Umbilical cord (tissue), 2 donors: ENCODE results near the gene SLC25A28. TPM values are rescaled to one million over a fixed set of nuclear protein-coding genes. Genes with fewer than 3 reads are reported as not detected.
"Not testable (repeated sequence)": the region's sequence is repeated elsewhere in the genome, so short reads cannot be mapped to it uniquely, and the experiment has no call there.

ENCODE experiments used
- DNase-seq: peaks from one replicate; pipeline ENCODE4 v3.0.0-alpha.2; 2015; ENCODE audit warnings: low spot score
- total RNA-seq: library from RNA; depleted of rRNA; stranded (reverse); fragments of >200 nt; gene quantifications from one replicate; pipeline ENCODE4 v1.2.3, GENCODE V29; 2014; ENCODE audit warnings: low replicate concordance; ENCODE audit not compliant: insufficient read depth

SLC25A28 gene
- total RNA-seq, 1 donor from 2014 or later = 45.7 TPM

DNA sequence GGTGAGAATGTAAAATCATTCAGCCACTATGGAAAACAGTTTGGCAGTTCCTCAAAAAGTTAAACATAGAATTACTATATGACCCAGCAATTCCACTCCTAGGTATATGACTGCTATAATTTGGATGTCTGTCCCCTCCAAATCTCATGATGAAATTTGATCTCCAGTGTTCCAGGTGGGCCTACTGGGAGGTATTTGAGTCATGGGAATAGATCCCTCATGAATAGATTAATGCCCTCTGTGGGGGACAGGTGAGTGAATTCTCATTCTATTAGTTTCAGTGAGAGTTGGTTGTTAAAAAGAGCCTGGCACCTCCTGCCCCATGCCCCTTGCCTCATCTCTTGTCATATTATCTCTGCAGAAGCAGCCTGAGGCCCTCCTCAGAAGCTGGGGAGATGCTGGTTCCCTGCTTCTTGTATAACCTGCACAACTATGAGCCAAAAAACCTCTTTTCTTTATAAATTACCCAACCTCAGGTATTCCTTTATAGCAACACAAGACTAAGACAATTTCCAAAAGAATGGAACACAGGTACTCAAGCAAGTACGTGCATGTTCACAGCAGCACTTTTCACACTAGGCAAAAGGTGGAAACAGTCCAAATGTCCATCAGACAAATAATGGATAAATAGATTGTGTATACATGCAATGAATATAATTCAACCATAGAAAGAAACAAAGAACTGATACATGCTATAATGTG lies 8.8 kb upstream of the SLC25A28 start:
- no peak for DNase-seq

DNA sequence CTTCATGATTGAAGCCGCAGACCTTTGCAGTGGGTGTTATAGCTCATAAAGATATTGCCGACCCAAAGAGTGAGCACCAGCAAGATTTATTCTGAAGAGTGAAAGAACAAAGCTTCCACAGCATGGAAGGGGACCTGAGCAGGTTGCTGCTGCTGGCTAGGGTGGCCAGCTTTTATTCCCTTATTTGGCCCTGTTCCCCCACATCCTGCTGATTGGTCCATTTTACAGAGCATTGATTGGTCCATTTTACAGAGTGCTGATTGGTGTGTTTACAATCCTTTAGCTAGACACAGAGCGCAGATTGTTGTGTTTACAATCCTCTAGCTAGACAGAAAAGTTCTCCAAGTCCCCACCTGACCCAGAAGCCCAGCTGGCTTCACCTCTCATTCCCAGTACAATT lies 4.9 kb upstream of the SLC25A28 start:
- DNase-seq = not testable (repeated sequence)

- DNase-seq = no peak
These were observed 3.7 kb upstream of the SLC25A28 start for GRCh38 chr10:99623919-99624318.

DNA sequence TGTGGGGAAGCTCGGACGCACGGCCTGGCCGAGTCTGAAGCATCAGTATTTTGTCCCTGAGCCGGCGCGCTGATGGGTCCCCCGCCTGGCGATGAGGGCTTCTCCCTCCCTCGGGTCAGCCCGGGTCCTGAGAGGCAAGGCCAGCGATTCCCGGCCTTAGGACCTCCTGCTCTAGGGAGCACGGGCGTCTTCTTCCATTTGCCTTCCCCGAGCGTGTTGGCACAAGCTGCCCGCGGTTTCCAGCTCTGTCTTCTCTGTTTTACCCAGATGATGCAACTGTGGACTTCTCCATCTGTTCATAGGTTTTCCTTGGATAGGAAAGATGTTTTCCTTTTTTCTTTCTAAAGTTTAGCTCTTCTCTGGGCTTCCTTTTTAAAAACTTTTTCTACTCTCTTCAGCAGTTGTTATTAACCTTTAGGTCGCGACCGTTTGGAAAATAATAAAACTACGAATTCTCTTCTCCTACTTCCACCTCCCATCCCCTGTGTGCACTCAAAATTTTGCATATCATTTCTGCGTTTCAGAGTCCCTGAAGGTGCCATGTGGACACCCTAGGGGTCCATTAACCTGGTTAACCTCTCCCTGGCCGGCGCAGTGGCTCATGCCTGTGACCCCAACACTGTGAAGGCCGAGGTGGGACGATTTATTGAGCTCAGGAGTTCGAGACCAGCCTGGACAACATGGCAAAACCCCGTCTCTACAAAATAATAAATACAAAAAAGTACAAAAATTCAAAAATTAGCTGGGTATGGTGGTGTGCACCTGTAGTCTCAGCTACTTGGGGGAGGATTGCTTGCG lies 1.4 kb upstream of the SLC25A28 start:
- DNase-seq = no peak

DNA sequence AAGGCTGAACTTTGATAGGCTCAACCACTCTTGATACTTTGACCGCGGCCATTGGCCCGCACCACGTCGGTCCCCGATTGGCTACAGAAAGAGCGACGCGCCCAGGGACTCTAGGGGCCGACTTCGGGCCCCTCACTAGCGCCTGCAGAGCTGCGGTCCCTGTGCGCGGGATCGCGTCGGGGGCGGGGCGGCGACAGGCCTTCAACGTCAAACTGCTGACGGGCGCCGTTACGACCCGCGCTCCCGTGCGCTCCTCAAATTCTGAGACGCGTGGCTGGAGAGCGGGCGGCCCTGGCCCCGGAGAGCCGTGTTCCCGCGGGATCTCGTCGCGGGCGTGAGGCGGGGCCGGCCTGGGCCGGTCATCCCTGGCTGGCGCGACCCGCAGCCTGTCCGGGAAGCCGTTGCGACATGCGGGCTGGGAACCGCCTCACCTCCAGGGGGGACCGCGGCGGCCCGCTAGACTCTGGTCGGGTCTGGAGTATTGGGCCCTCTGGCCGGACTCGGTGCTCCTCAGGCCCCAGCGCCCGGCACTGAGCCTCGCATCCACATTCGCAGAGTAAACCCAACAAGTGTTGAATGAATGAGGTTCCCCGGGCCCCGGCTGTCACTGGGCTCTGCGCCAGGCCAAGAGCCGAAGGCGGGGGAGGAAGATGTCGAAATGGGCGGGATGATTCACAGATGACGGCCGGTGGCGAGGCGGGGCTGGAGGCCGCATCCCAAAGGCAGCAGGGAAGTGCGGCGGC lies 643 bp upstream of the SLC25A28 start:
- peak; percentile 100 for DNase-seq

GRCh38 chr10:99619090-99619800 lies 994 bp downstream of the SLC25A28 start:
- peak; percentile 33 for DNase-seq

GRCh38 chr10:99617696-99618095 lies 2.5 kb downstream of the SLC25A28 start:
- no peak for DNase-seq

DNA sequence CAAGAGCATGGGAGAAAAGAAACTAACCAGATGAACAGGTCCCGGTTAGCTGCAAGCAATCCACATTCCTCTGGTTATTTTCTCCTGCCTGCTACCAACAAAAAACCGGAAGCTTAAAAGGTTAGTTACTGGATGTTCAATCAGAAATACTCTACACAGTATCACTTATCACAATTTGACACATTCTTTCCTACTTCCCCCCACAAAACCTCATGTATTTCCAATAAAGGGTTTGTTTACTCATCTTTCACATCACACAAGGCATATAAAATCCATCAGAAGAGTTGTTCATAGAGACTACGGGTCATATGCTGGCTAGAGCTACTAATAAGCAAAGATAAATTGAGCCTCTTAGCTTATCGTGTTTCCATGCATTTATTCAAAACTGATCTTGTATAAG lies 4.8 kb downstream of the SLC25A28 start:
- DNase-seq = no peak

- DNase-seq = peak; percentile 75
These were observed 7.9 kb downstream of the SLC25A28 start for GRCh38 chr10:99612167-99612831.

DNA sequence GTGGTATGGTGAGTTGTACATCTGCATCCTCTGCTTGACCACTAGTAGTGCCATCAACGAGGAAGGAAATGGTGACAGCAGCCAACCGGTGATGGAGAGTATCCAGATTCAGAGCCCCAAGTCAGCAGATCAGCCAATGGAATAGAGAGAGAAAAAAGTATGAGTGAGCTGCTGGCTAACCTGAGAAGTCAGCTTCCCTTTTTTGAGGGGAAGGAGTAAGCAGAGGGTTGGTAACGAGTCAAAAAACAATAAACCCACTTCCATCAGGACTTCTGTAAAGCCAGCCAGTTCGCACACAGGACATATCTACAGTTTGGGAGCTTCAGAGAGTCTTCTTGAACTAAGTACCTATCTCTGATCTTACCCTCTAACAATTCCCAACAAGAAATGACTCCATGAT lies 8.9 kb downstream of the SLC25A28 start:
- DNase-seq = no peak

DNA sequence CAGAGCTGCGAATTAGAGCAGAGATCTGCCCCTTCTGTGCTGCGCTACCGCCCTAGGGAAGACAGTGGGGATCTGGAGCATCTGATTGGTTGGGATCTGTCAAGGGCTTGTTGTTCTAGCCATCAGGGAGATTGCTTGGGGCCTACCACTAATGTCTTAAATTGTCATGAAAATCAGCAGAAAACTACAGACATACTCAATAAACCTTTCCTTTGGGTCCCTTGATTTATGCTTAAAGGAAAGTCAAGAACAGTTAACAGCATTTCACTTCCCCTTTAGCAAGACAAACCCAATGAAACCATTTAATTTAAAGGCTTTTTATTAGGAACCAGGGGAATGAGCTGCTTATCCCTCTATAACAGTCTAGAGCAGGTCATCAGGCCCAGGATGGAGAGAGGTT lies 10.0 kb downstream of the SLC25A28 start:
- DNase-seq = no peak

DNA sequence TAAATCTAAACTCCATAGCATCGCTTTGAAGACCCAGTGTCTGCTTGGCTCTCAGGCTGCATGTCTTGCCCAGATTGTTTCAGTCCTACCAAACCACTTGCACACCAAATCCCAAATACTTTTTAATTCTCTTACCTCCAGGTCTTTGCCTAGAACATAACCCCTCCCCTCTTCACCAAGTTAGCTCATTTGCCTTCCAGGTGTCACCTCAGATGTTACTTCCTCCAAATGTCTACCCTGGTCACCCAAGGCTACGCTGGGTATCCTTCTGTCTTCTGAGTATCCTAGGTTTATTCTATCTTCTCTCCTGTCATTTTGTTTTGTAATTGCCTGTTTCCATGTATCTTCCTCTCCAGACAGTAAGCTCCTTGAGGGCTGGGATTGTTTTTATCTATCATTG lies 11.1 kb downstream of the SLC25A28 start:
- no peak for DNase-seq

GRCh38 chr10:99605351-99605750 lies 14.9 kb downstream of the SLC25A28 start:
- DNase-seq = no peak

- DNase-seq = no peak
These were observed 15.4 kb downstream of the SLC25A28 start for GRCh38 chr10:99604862-99605261.

GRCh38 chr10:99598781-99599509 lies 21.3 kb downstream of the SLC25A28 start:
- no peak for DNase-seq

- DNase-seq = no peak
These were observed 22.2 kb downstream of the SLC25A28 start for GRCh38 chr10:99598011-99598410.

GRCh38 chr10:99596708-99597107 lies 23.5 kb downstream of the SLC25A28 start:
- DNase-seq = not testable (repeated sequence)

- no peak for DNase-seq
These were observed 24.3 kb downstream of the SLC25A28 start for GRCh38 chr10:99595770-99596465.

DNA sequence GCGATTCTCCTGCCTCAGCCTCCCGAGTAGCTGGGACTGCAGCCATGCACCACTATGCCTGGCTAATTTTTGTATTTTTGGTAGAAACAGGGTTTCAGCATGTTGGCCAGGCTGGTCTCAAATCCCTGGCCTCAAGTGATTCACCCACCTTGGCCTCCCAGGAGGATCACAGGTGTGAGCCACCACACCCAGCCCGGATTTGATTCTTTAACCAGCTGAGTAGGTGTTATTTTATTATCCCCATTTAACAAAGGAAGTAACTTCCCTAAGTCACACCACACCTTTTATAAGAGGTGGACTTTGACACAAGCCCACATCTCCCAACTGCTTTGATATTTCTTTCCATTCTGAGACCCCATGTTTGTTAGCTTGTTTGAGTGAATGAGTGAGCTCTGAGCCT lies 25.0 kb downstream of the SLC25A28 start:
- DNase-seq = no peak

DNA sequence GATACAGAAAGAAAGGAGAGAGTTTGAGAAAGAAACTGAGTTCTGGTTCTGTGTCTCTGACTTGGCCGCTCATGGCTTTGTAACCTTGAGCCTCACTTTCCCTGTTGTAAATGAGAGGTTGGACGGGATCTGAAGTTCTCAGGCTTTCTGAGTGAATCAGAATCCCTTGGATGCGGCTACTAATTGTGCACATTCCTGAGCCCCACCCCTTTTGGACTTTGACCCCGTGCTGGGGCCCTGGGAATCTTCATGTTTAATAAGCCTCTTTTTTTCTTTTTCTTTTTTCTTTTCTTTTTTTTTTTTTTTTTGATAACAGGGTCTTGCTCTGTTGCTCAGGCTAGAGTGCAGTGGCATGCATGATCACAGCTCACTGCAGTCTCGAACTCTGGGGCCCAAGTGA lies 26.9 kb downstream of the SLC25A28 start:
- no peak for DNase-seq
